Erythroblast (primary cell): ENCODE data around the gene KATNB1.

Experiments used
- DNase-seq, 2 experiments: peaks; one replicate each; lab custom pipeline; 2025; lab: John Stamatoyannopoulos, UW
- GATA1 ChIP-seq: IDR thresholded peaks from 2 replicates; pipeline ENCODE4 v1.6.1; 2011; ENCODE audit warnings: low read depth, mild to moderate bottlenecking, control low read depth, low read length, moderate library complexity
- POLR2A ChIP-seq: IDR thresholded peaks from 2 replicates; pipeline ENCODE4 v1.6.1; 2011; ENCODE audit warnings: mild to moderate bottlenecking, low read length

Gene KATNB1

DNA sequence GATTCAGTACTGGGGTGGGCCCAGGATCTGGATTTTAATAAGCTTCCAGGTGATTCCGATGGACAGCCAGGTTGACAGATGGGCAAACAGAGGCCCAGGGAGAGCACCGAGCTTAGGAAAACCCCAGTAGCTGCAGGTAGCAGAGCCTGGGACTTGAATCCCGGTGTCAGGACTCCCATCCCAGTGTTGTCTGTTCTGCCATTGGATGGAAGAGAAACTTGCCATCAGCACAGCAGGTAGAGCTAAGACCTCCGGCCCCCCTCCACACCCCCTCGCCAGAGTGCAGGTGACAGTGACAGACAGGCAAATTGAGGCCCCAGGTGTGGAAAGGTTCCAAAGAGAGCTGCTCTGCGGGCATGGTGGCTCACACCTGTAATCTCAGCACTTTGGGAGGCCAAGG is 12.4 kb downstream of the KATNB1 start:
- no peak for DNase-seq
- TF ChIP-seq POLR2A: no peak
- TF ChIP-seq GATA1: no peak

DNA sequence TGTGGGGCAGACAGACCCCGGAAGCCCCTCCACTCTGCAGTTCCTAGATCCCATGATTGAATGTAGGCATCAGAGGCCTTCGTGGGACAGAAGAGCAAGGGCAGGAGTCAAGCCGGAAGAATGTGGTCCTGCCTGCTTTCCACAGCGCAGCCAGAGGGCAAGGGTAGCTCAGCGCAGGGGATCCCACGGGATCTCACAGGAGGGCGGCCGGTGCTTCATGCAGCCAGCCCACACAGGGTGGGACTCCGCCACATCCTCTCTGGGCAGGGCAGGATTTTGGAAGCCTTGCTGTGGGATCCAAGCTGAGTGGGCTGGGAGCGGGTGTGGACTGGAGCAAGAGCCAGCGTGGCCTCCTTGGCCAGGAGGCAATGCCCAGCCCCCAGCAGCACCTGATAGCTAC is 13.0 kb downstream of the KATNB1 start:
- TF ChIP-seq POLR2A: no peak
- TF ChIP-seq GATA1: no peak
- DNase-seq: no peak

- DNase-seq: no peak
- TF ChIP-seq GATA1: no peak
- no peak for TF ChIP-seq POLR2A
Measured at GRCh38 chr16:57749101-57749692, 13.6 kb downstream of the KATNB1 start.

- DNase-seq: no peak
- TF ChIP-seq GATA1 (no peak), POLR2A (no peak)
Measured at GRCh38 chr16:57749856-57750452, 14.4 kb downstream of the KATNB1 start.

GRCh38 chr16:57750796-57751538 is 15.4 kb downstream of the KATNB1 start:
- TF ChIP-seq GATA1 (no peak), POLR2A (no peak)
- DNase-seq: no peak

GRCh38 chr16:57751539-57752202 is 16.1 kb downstream of the KATNB1 start:
- DNase-seq: no peak
- TF ChIP-seq POLR2A: no peak
- TF ChIP-seq GATA1: no peak

- TF ChIP-seq GATA1 (no peak), POLR2A (no peak)
- no peak for DNase-seq
Measured at GRCh38 chr16:57752203-57752580, 16.6 kb downstream of the KATNB1 start.

- TF ChIP-seq POLR2A: no peak
- no peak for TF ChIP-seq GATA1
- DNase-seq: no peak
Measured at GRCh38 chr16:57752581-57753447, 17.2 kb downstream of the KATNB1 start.

- no peak for TF ChIP-seq GATA1
- TF ChIP-seq POLR2A: no peak
- no peak for DNase-seq
Measured at GRCh38 chr16:57753448-57754353, 18.1 kb downstream of the KATNB1 start.

- TF ChIP-seq POLR2A (no peak), GATA1 (no peak)
Measured at GRCh38 chr16:57754354-57755060, 18.9 kb downstream of the KATNB1 start.

DNA sequence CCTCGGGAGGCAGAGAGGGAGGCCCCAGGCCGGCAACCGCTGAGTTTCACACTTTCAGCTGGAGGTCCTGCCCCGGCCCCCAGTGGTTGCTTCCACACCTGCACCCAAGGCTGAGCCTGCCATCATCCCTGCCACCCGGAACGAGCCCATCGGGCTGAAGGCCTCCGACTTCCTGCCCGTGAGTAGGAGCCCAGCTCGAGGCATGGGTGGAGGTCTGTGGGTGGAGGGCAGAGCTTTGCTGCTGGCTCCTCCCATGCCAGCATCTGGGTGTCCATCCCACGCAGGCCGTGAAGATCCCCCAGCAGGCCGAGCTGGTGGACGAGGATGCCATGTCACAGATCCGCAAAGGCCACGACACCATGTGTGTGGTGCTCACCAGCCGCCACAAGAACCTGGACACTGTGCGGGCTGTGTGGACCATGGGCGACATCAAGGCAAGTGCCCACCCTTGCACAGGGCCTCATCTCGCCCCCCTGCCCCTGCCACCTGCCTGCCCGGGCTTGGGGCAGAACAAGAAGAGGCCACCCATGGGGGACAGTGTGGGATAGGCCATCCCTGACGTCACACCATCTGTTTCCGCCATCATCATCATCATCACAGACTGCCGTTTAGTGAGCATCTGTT is 19.6 kb downstream of the KATNB1 start:
- TF ChIP-seq GATA1: no peak
- TF ChIP-seq POLR2A: no peak
- no peak for DNase-seq

More at GRCh38 chr16:57754354-57755060, 18.9 kb downstream of the KATNB1 start:
- no peak for DNase-seq
